Hepatocyte (in vitro differentiated cells): ENCODE data around the gene DNAI2.

ENCODE experiments used
- CTCF ChIP-seq: fragments of 200-600 bp; sonication (generic); IDR thresholded peaks from 2 replicates; pipeline ENCODE4 v1.5.1; 2016; ENCODE audit warnings: antibody characterized with exemption, mild to moderate bottlenecking; ENCODE audit not compliant: poor library complexity
- EZH2 ChIP-seq: fragments of 200-600 bp; sonication (generic); IDR thresholded peaks from 2 replicates; pipeline ENCODE4 v1.6.1; 2016; ENCODE audit warnings: antibody characterized with exemption, mild to moderate bottlenecking, borderline replicate concordance
- EZH2phosphoT487 ChIP-seq: fragments of 200-600 bp; sonication (generic); IDR thresholded peaks from one replicate; pipeline ENCODE4 v1.6.1; 2018; ENCODE audit warnings: antibody characterized with exemption, mild to moderate bottlenecking, low read depth, moderate library complexity; ENCODE audit not compliant: unreplicated experiment, severe bottlenecking

GRCh38 chr17:74303305-74303704 lies 29.3 kb downstream of the DNAI2 start:
- no peak for TF ChIP-seq EZH2phosphoT487
- TF ChIP-seq CTCF, result no peak
- TF ChIP-seq EZH2, result no peak
